Measurements from ENCODE around the gene COL5A1.

COL5A1 gene

GRCh38 chr9:134750450-134751155, 109.0 kb downstream of the COL5A1 start:
- DNase-seq: no peak

GRCh38 chr9:134751622-134752021, 110.0 kb downstream of the COL5A1 start:
- DNase-seq: no peak

- no peak for DNase-seq
Measured at GRCh38 chr9:134752471-134753168, 111.0 kb downstream of the COL5A1 start.

GRCh38 chr9:134753191-134753590, 111.6 kb downstream of the COL5A1 start:
- no peak for DNase-seq

- DNase-seq: no peak
Measured at GRCh38 chr9:134755221-134755907, 113.8 kb downstream of the COL5A1 start.

GRCh38 chr9:134756098-134756497, 114.5 kb downstream of the COL5A1 start:
- no peak for DNase-seq

- DNase-seq: no peak
Measured at GRCh38 chr9:134757216-134757975, 115.8 kb downstream of the COL5A1 start.

- no peak for DNase-seq
Measured at GRCh38 chr9:134758949-134759607, 117.5 kb downstream of the COL5A1 start.

GRCh38 chr9:134759913-134760312, 118.3 kb downstream of the COL5A1 start:
- no peak for DNase-seq

GRCh38 chr9:134760750-134761420, 119.3 kb downstream of the COL5A1 start:
- no peak for DNase-seq

- DNase-seq: no peak
Measured at GRCh38 chr9:134764473-134765269, 123.1 kb downstream of the COL5A1 start.

GRCh38 chr9:134765785-134766184, 124.2 kb downstream of the COL5A1 start:
- no peak for DNase-seq

- no peak for DNase-seq
Measured at GRCh38 chr9:134766587-134766986, 125.0 kb downstream of the COL5A1 start.

- no peak for DNase-seq
Measured at GRCh38 chr9:134768332-134768708, 126.7 kb downstream of the COL5A1 start.

- no peak for DNase-seq
Measured at GRCh38 chr9:134768709-134769351, 127.2 kb downstream of the COL5A1 start.

GRCh38 chr9:134770972-134771971, 129.7 kb downstream of the COL5A1 start:
- no peak for DNase-seq

- DNase-seq: no peak
Measured at GRCh38 chr9:134772331-134772730, 130.7 kb downstream of the COL5A1 start.

- no peak for DNase-seq
Measured at GRCh38 chr9:134773842-134774241, 132.2 kb downstream of the COL5A1 start.

- no peak for DNase-seq
Measured at GRCh38 chr9:134774410-134774809, 132.8 kb downstream of the COL5A1 start.
